GM19193 (cell line): ENCODE data around the gene CREB5.

Experiments used
- POLR2A ChIP-seq: IDR thresholded peaks from 4 replicates; pipeline ENCODE4 v1.6.1; 2011; ENCODE audit not compliant: insufficient read depth, insufficient read length; ENCODE audit errors: extremely low read depth

Gene CREB5

GRCh38 chr7:28785041-28785995 is 373.0 kb downstream of the CREB5 start:
- no peak for TF ChIP-seq POLR2A

GRCh38 chr7:28787106-28787505 is 374.8 kb downstream of the CREB5 start:
- TF ChIP-seq POLR2A, result no peak

- TF ChIP-seq POLR2A, result no peak
These were observed 378.1 kb downstream of the CREB5 start for GRCh38 chr7:28790467-28790866.

DNA sequence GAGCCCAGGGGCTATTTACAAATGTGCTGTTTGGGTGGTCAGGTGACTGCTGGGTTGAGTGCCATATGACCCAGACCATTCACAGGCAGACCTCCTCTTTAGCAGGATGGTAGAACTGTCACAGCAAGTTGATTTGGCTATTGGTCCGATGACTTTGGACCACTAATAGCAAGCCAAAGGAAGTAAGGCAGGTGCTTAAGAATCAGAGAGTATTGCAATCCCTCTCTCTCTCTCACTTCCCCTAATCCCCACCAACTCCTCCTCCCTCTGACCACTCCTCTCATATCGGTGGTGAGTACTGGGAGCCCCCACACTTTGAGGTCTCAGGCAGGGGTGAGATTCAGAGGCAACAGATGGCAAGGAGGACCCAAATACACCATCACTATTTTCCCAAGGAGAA is 380.5 kb downstream of the CREB5 start:
- no peak for TF ChIP-seq POLR2A

DNA sequence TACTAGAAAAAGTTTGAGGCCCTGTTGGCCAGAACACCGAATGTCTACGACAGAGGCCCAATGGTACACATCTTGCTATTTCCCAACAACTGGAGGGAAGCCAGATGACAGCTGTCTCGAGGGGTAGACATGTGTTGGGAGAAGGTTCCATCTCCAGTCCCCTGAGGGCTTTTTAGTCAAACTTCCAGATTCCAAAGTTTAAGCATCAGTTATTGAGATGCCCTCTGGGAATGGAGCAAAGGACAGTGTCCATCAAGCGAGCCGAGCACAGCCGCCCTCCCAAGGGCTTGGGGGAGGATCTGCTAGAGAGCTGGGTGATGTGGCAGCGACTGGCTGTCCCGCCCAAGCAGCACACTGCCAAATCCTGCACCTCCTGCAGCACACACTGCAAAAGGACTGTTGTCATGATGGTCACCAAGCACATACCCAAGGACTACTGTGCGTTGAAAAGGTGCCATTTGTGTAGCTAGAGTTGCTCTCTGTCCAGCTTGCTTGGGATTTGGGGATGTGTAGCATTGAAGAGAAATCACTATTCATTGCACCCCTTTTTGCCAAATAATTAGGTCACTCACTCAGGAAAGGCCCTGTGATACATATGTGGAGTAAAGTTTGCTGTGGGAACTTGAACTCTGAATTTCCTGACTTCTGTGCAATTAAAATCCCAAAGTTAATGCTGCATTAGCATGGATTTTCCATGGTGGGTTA is 381.2 kb downstream of the CREB5 start:
- no peak for TF ChIP-seq POLR2A

DNA sequence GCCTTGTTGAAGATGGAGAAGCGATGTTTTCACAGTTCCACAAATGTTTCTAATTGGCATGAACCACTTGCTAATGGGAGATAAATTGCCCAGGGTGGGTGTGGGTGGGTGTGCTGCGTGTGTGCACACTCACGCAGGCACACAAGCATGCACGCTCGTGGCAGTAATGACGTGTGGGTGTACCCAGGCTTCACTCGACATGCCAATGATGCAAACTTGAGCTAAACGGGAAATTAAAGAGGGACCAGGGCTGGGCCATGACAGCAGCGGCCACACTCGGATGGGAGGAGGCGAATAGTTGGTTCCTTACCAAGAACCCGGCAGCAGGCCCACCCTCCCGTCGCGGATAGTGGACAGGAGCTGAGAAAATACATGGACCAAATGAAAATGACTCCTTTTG is 386.0 kb downstream of the CREB5 start:
- TF ChIP-seq POLR2A, result no peak

DNA sequence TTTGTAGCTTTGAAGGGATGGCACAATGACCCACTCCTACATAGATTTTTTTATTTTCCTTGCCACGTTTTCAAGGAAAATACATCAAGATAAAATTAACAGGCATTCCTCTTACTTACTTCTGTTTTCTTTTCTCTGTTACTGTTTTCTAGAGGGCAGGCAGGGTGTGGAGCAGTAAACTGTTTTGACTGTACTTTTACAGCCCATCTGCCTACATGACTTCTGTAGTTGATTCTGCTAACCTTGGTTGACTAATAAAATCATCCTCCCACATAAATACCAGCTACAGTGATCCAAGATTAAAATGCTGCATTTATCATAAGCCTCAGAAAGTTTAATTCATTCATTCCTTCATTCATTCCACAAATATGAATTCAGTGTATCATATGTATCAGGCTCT is 387.3 kb downstream of the CREB5 start:
- TF ChIP-seq POLR2A, result no peak

DNA sequence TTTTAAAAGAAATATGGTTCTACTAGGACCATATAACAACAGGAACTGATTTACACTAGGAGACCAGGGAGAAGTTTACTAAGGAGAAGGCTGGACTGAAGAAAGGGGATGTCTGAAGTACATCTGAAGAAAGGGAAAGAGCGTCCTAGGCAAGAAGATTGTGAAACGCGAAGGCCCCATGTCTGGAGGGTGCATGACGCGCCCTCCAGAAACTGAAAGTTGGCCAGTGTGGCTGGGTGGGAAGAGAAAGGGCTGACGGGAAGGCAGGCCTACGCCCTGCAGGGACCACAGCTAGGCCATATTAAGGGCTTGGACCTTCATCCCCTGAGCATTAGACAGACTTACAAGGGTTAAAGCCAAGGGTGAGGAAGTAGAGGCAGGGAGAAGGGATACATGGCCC is 387.8 kb downstream of the CREB5 start:
- no peak for TF ChIP-seq POLR2A

DNA sequence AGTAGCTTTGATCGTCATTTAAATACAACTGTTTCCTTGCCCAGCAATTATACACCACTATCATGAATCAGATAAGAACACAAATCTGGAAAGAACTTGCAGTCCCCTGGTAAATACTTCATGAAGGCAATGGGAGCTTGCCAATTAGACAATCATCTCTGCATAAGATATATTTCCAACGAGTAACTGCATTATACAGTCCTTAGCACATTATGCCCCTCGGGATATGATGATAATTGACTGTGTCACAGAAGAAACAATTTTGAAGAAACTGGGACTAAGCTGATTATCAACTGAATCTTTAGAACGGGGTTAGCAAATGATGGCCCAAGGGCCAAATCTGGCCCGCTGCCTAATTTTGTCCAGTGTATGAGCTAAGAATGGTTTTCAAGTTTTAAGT is 390.1 kb downstream of the CREB5 start:
- no peak for TF ChIP-seq POLR2A

DNA sequence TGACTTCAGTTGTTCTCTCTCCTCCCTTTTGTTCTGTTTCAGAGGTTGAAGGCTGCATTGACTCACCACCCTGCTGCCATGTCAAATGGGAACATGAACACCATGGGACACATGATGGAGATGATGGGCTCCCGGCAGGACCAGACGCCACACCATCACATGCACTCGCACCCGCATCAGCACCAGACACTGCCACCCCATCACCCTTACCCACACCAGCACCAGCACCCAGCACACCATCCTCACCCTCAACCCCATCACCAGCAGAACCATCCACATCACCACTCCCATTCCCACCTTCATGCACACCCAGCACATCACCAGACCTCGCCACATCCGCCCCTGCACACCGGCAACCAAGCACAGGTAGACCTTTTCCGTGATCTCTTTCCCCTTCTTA is 391.8 kb downstream of the CREB5 start:
- TF ChIP-seq POLR2A, result no peak

DNA sequence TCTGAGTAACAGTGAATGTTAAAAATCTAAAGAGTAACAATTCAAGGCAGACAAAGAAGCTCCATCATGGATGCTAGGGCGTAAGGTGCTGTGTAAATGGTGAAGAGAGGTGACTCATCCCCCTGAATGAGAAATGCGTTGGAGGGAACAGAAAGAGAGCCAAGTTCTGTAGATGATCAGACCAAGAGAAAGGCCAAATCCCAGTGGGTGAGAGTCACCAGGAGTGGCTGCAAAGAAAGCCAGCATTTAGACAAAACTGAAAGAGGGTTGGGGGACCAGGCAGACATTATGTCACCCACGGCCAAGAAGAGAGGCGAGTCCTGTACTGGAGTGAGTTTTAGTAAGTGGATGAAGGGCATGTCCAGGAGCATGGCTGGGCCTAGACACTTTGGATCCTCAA is 392.7 kb downstream of the CREB5 start:
- no peak for TF ChIP-seq POLR2A

DNA sequence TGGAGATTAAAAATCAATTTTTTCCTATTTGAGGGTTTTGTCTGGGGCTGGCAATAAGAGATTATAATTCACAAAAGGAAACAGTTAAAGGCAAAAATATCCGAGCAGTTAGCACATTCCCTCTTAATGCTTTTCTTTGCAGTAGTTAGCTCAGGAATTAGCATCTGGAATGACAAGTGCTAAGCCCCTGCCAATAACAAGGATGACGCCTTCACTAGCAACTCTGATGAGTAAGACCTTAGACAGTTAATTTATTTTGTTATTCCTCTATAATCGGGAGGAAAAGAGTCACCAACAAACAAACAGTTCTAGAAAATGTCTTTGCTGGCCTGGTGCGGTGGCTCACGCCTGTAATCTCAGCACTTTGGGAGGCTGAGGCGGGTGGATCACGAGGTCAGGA is 394.5 kb downstream of the CREB5 start:
- no peak for TF ChIP-seq POLR2A

GRCh38 chr7:28807396-28807994 is 395.2 kb downstream of the CREB5 start:
- TF ChIP-seq POLR2A, result no peak

- TF ChIP-seq POLR2A, result no peak
These were observed 396.6 kb downstream of the CREB5 start for GRCh38 chr7:28808796-28809533.

GRCh38 chr7:28811008-28811407 is 398.7 kb downstream of the CREB5 start:
- no peak for TF ChIP-seq POLR2A
